ENCODE measurements around the gene TTYH3. TPM values are rescaled to one million over a fixed set of nuclear protein-coding genes. Genes with fewer than 3 reads are reported as not detected.

The TTYH3 gene
- total RNA-seq, 1 donor from 2014 or later = 250 TPM

GRCh38 chr7:2710286-2710655 is 78.5 kb downstream of the TTYH3 start:
- H3K27me3 Mint-ChIP-seq (ENCODE audit: unreplicated experiment) = peaks cover 16% of the 10 kb centered on the region
- peaks cover 18% of the 10 kb centered on the region for H3K36me3 Mint-ChIP-seq (ENCODE audit: low read depth, unreplicated experiment)
- TF ChIP-seq CTCF (IDR thresholded peaks at IDR 0.05; ENCODE audit: unreplicated experiment) = no peak
- DNase-seq (ENCODE audit: low spot score) = no peak
- no peak overlapping the region for H3K4me3 Mint-ChIP-seq (ENCODE audit: unreplicated experiment)
- H3K9me3 Mint-ChIP-seq (ENCODE audit: unreplicated experiment) = no peaks in the 10 kb centered on the region
- peaks cover 28% of the 10 kb centered on the region for H3K4me1 Mint-ChIP-seq (ENCODE audit: unreplicated experiment)
- H3K27ac Mint-ChIP-seq (ENCODE audit: unreplicated experiment) = no peak overlapping the region

DNA sequence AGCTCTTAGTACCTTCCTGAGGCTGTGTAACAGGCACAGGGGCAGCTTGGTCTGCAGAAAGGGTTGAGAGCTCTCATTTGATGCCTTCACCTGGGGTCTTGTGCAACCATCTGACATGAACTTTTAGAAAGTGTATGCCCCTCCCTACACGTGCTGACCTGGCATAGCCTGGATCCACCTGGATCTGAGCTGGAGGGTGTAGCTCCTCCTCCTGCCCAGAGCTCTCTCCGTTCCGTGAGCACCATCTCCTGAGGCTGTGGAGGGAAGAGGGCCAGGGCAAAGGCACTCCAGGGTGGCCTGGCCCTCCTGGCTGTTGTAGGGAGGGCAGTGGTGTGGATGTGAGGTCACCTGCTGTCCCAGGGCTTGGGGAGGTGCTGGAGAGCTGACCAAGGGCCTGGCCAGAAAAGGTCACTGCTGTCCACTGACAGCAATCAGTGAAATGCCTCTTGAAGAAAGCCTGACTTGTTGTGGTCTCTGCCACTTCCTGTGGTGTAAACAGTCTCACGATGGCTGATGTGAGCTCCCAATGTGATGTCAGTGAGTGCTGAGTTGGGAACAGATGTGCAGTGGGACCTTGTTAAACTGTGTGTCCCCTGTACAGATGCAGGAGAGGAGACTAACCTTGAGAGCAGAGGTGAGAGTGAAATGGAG is 79.2 kb downstream of the TTYH3 start:
- Mint-ChIP-seq H3K36me3 (ENCODE audit: low read depth, unreplicated experiment) (peaks cover 22% of the 10 kb centered on the region), H3K4me3 (ENCODE audit: unreplicated experiment) (no peak overlapping the region), H3K9me3 (ENCODE audit: unreplicated experiment) (no peaks in the 10 kb centered on the region), H3K27ac (ENCODE audit: unreplicated experiment) (no peak overlapping the region), H3K4me1 (ENCODE audit: unreplicated experiment) (peaks cover 29% of the 10 kb centered on the region), H3K27me3 (ENCODE audit: unreplicated experiment) (peaks cover 19% of the 10 kb centered on the region)
- no peak for DNase-seq (ENCODE audit: low spot score)
- TF ChIP-seq CTCF (IDR thresholded peaks at IDR 0.05; ENCODE audit: unreplicated experiment) = no peak

- peaks cover 30% of the 10 kb centered on the region for H3K36me3 Mint-ChIP-seq (ENCODE audit: low read depth, unreplicated experiment)
- no peak overlapping the region for H3K4me3 Mint-ChIP-seq (ENCODE audit: unreplicated experiment)
Measured at GRCh38 chr7:2711895-2712675, 80.3 kb downstream of the TTYH3 start.

DNA sequence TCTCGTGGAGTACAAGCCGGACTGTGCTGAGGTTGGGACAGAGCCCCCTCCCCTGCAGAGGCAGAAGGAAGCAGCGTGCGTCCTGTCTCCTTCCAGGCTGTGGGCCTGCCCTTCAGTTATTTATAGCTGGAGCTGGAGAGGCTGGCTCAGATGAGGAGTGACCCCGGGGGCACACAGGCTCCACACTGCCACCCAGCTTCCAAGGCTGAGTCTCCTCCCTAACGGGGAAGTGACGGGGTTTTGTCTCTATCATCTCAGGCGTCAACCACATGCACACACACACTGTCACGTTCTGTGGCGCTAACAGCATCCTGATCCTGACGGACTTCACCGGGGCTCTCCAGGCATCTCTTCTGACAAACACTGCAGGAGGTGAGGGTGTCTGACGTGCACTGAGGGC is 81.6 kb downstream of the TTYH3 start:
- Mint-ChIP-seq H3K36me3 (ENCODE audit: low read depth, unreplicated experiment) (peaks cover 30% of the 10 kb centered on the region), H3K27me3 (ENCODE audit: unreplicated experiment) (peaks cover 12% of the 10 kb centered on the region), H3K9me3 (ENCODE audit: unreplicated experiment) (no peaks in the 10 kb centered on the region), H3K4me1 (ENCODE audit: unreplicated experiment) (peaks cover 17% of the 10 kb centered on the region), H3K27ac (ENCODE audit: unreplicated experiment) (peak overlapping the region; percentile 59), H3K4me3 (ENCODE audit: unreplicated experiment) (no peak overlapping the region)
- no peak for TF ChIP-seq CTCF (IDR thresholded peaks at IDR 0.05; ENCODE audit: unreplicated experiment)
- DNase-seq (ENCODE audit: low spot score) = no peak

More at GRCh38 chr7:2711895-2712675, 80.3 kb downstream of the TTYH3 start:
- Mint-ChIP-seq H3K27ac (ENCODE audit: unreplicated experiment) (no peak overlapping the region), H3K9me3 (ENCODE audit: unreplicated experiment) (no peaks in the 10 kb centered on the region), H3K27me3 (ENCODE audit: unreplicated experiment) (peaks cover 17% of the 10 kb centered on the region), H3K4me1 (ENCODE audit: unreplicated experiment) (peaks cover 23% of the 10 kb centered on the region)
- TF ChIP-seq CTCF (IDR thresholded peaks at IDR 0.05; ENCODE audit: unreplicated experiment) = no peak
- DNase-seq (ENCODE audit: low spot score) = no peak

GRCh38 chr7:2713978-2714377 is 82.2 kb downstream of the TTYH3 start:
- peaks cover 17% of the 10 kb centered on the region for H3K4me1 Mint-ChIP-seq (ENCODE audit: unreplicated experiment)
- H3K27me3 Mint-ChIP-seq (ENCODE audit: unreplicated experiment) = peaks cover 12% of the 10 kb centered on the region
- TF ChIP-seq CTCF (IDR thresholded peaks at IDR 0.05; ENCODE audit: unreplicated experiment) = no peak
- H3K9me3 Mint-ChIP-seq (ENCODE audit: unreplicated experiment) = no peaks in the 10 kb centered on the region
- no peak for DNase-seq (ENCODE audit: low spot score)
- peak overlapping the region; percentile 2 for H3K4me3 Mint-ChIP-seq (ENCODE audit: unreplicated experiment)
- H3K27ac Mint-ChIP-seq (ENCODE audit: unreplicated experiment) = peak overlapping the region; percentile 59
- H3K36me3 Mint-ChIP-seq (ENCODE audit: low read depth, unreplicated experiment) = peaks cover 30% of the 10 kb centered on the region

All from endothelial cell (in vitro differentiated cells).